Esophagus squamous epithelium (tissue), 4 donors: ENCODE data around the gene WNK2.

Source experiments
- CTCF ChIP-seq, 6 experiments: fragments of 450-650 bp in 4 of 6; fragments of 200-600 bp in 2 of 6; sonication (generic) in 2 of 6; IDR thresholded peaks; one replicate each; pipeline ENCODE4 v1.5.1; 2016 to 2019; ENCODE audit warnings: antibody characterized with exemption in 6 of 6, mild to moderate bottlenecking in 4 of 6, moderate library complexity in 4 of 6
- POLR2A ChIP-seq, 4 donors: fragments of 450-650 bp; IDR thresholded peaks; one replicate each; pipeline ENCODE4 v1.6.1; 2017; ENCODE audit warnings: antibody characterized with exemption in 4 of 4, mild to moderate bottlenecking in 4 of 4, moderate library complexity in 3 of 4

GRCh38 chr9:93298498-93299417 is 114.8 kb downstream of the WNK2 start:
- TF ChIP-seq POLR2A (IDR thresholded peaks at IDR 0.05) (no peak), CTCF (IDR thresholded peaks at IDR 0.05) (no peak)
